ENCODE measurements around the gene PURB.
"Not testable (repeated sequence)": the region's sequence is repeated elsewhere in the genome, so short reads cannot be mapped to it uniquely, and the experiment has no call there.

PURB gene

GRCh38 chr7:44891791-44892190 lies 6.5 kb upstream of the PURB start:
- DNase-seq (ENCODE audit: low read depth in 2 of 2): no peak

- DNase-seq (ENCODE audit: low read depth in 2 of 2): peak in 1 of 2 donors; percentile 4
Measured at GRCh38 chr7:44891372-44891771, 6.0 kb upstream of the PURB start.

- DNase-seq (ENCODE audit: low read depth in 2 of 2): no peak
Measured at GRCh38 chr7:44889086-44889781, 3.9 kb upstream of the PURB start.

GRCh38 chr7:44887293-44887692 lies 2.0 kb upstream of the PURB start:
- no peak for DNase-seq (ENCODE audit: low read depth in 2 of 2)

GRCh38 chr7:44884621-44885393 lies 523 bp downstream of the PURB start:
- peak; percentile 5 to 34 for DNase-seq (ENCODE audit: low read depth in 2 of 2)

- no peak for DNase-seq (ENCODE audit: low read depth in 2 of 2)
Measured at GRCh38 chr7:44883961-44884620, 1.2 kb downstream of the PURB start.

- DNase-seq (ENCODE audit: low read depth in 2 of 2): no peak
Measured at GRCh38 chr7:44882899-44883298, 2.4 kb downstream of the PURB start.

- DNase-seq (ENCODE audit: low read depth in 2 of 2): no peak
Measured at GRCh38 chr7:44881610-44882009, 3.7 kb downstream of the PURB start.

GRCh38 chr7:44881066-44881600 lies 4.2 kb downstream of the PURB start:
- DNase-seq (ENCODE audit: low read depth in 2 of 2): no peak

- DNase-seq (ENCODE audit: low read depth in 2 of 2): no peak
Measured at GRCh38 chr7:44880317-44881018, 4.9 kb downstream of the PURB start.

- no peak for DNase-seq (ENCODE audit: low read depth in 2 of 2)
Measured at GRCh38 chr7:44876393-44876792, 8.9 kb downstream of the PURB start.

GRCh38 chr7:44875241-44875640 lies 10.1 kb downstream of the PURB start:
- DNase-seq (ENCODE audit: low read depth in 2 of 2): no peak

- no peak for DNase-seq (ENCODE audit: low read depth in 2 of 2)
Measured at GRCh38 chr7:44872787-44873186, 12.5 kb downstream of the PURB start.

GRCh38 chr7:44871918-44872317 lies 13.4 kb downstream of the PURB start:
- DNase-seq (ENCODE audit: low read depth in 2 of 2): not testable (repeated sequence)

- DNase-seq (ENCODE audit: low read depth in 2 of 2): not testable (repeated sequence)
Measured at GRCh38 chr7:44870780-44871179, 14.6 kb downstream of the PURB start.

- not testable (repeated sequence) for DNase-seq (ENCODE audit: low read depth in 2 of 2)
Measured at GRCh38 chr7:44870336-44870735, 15.0 kb downstream of the PURB start.

GRCh38 chr7:44867073-44867995 lies 18.0 kb downstream of the PURB start:
- DNase-seq (ENCODE audit: low read depth in 2 of 2): no peak

- not testable (repeated sequence) for DNase-seq (ENCODE audit: low read depth in 2 of 2)
Measured at GRCh38 chr7:44861949-44862348, 23.4 kb downstream of the PURB start.

GRCh38 chr7:44858161-44858560 lies 27.2 kb downstream of the PURB start:
- DNase-seq (ENCODE audit: low read depth in 2 of 2): no peak

GRCh38 chr7:44854644-44855364 lies 30.5 kb downstream of the PURB start:
- no peak for DNase-seq (ENCODE audit: low read depth in 2 of 2)
